SK-MEL-5 (cell line): ENCODE measurements around the gene GFRA1. TPM values are rescaled to one million over a fixed set of nuclear protein-coding genes. Genes with fewer than 3 reads are reported as not detected.

ENCODE experiments used
- DNase-seq: peaks from one replicate; pipeline ENCODE4 v3.0.0-alpha.2; 2016; ENCODE audit warnings: low read depth, low spot score
- in situ Hi-C: cut with HindIII; loops from 2 replicates; pipeline ENCODE4 v1.10.0; 2016; ENCODE audit warnings: low sequenced_read_pairs, high pct_unique_total_duplicates, low pct_unique_long_range_greater_than_20kb
- total RNA-seq: library from RNA; depleted of rRNA; stranded (reverse); fragments of >200 nt; shearing (Covaris generic); gene quantifications from 2 replicates; pipeline ENCODE4 v1.2.3, GENCODE V29; 2014; rRNA removed

GFRA1 gene
- total RNA-seq, 1 experiment from 2014 or later, result 0.24 TPM

GRCh38 chr10:116014871-116015582 is 258.0 kb downstream of the GFRA1 start:
- DNase-seq, result no peak

GRCh38 chr10:116014326-116014725 is 258.7 kb downstream of the GFRA1 start:
- no peak for DNase-seq
- in situ Hi-C loops, result no loop called here

More at GRCh38 chr10:116014871-116015582, 258.0 kb downstream of the GFRA1 start:
- in situ Hi-C loops, result no loop called here

- in situ Hi-C loops, result no loop called here
- no peak for DNase-seq
Measured at GRCh38 chr10:116011929-116012328, 261.1 kb downstream of the GFRA1 start.

GRCh38 chr10:116007256-116007891 is 265.6 kb downstream of the GFRA1 start:
- DNase-seq, result no peak
- in situ Hi-C loops, result no loop called here

Other genes starting within 250 kb of the GFRA1 start
- gene CCDC172, start 51.2 kb upstream of the GFRA1 start, total RNA-seq, result not detected in 2 replicates
- 13.1 and 13.6 TPM in 2 replicates for gene PNLIPRP3, start 154.6 kb upstream of the GFRA1 start, total RNA-seq